Activated CD8-positive, alpha-beta memory T cell treated with anti-CD3 and anti-CD28 coated beads for 36 hours (primary cell): ENCODE results near the gene UBQLN2. TPM values are rescaled to one million over a fixed set of nuclear protein-coding genes. Genes with fewer than 3 reads are reported as not detected.

Source experiments
- CTCF ChIA-PET: fragments of 350-600 bp; sonication (Branson Sonifier 250); formaldehyde crosslinking; loops from one replicate; lab custom pipeline; 2021; ENCODE audit warnings: antibody characterized with exemption; lab: Charles Lee
- POLR2A ChIA-PET: fragments of 350-600 bp; sonication (Branson Sonifier 250); formaldehyde crosslinking; loops from one replicate; lab custom pipeline; 2021; ENCODE audit warnings: antibody characterized with exemption; lab: Charles Lee
- total RNA-seq, 2 experiments: library from RNA; stranded (reverse); gene quantifications; one replicate each; pipeline ENCODE4 v1.2.3, GENCODE V29; 2021

Gene UBQLN2
- total RNA-seq, 2 experiments from 2014 or later = 29.7 to 29.9 TPM

DNA sequence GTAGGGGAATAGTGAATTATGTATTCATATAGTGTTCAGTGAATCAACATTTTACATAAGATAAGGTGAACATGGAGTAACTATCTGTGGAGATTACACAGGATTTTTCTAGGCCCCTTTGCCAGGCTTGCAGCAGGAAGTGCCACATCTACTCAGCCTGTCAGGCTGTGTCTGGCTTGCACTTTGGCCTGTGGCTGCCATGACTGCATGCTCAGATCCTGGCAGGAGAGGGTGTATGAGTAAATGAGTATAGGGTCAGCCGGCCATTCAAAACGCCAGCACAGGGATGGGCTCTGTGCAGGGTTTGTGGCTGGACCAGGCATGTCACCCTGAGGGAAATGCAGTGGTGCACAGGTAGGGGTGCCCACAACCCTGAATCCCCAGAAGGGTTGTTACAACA lies 51.9 kb downstream of the UBQLN2 start:
- CTCF ChIA-PET = no interaction called here
- POLR2A ChIA-PET = no interaction called here

Other genes with a start within 250 kb of the UBQLN2 start
- 10 to 100 TPM; 35.6 to 36.0 TPM for gene NBDY, start 165.6 kb downstream of the UBQLN2 start, total RNA-seq